ENCODE measurements around the gene AKAP8.
A peak's percentile ranks its signal among the peaks of the same experiment; 100 is the strongest.

Gene AKAP8

GRCh38 chr19:15379999-15380647, 536 bp upstream of the AKAP8 start:
- peak overlapping the region; percentile 97 for H3K27ac Mint-ChIP-seq (ENCODE audit: low read depth)
- peak overlapping the region; percentile 92 for H3K4me3 Mint-ChIP-seq

GRCh38 chr19:15378534-15379082, 979 bp downstream of the AKAP8 start:
- Mint-ChIP-seq H3K27me3 (no peaks in the 10 kb centered on the region), H3K27ac (ENCODE audit: low read depth) (peak overlapping the region; percentile 97), H3K4me1 (peaks cover 37% of the 10 kb centered on the region), H3K9me3 (no peaks in the 10 kb centered on the region), H3K36me3 (ENCODE audit: insufficient read depth) (peaks cover 30% of the 10 kb centered on the region), H3K4me3 (peak overlapping the region; percentile 92)
- DNase-seq (ENCODE audit: low spot score in 2 of 2) (no peak), ATAC-seq (replicated peaks; ENCODE audit: extremely low read depth, poor library complexity, severe bottlenecking) (peak; percentile 17)

More at GRCh38 chr19:15379999-15380647, 536 bp upstream of the AKAP8 start:
- peak; percentile 21 for ATAC-seq (replicated peaks; ENCODE audit: extremely low read depth, poor library complexity, severe bottlenecking)
- Mint-ChIP-seq H3K4me1 (peaks cover 30% of the 10 kb centered on the region), H3K27me3 (no peaks in the 10 kb centered on the region), H3K36me3 (ENCODE audit: insufficient read depth) (peaks cover 26% of the 10 kb centered on the region), H3K9me3 (no peaks in the 10 kb centered on the region)
- no peak for DNase-seq (ENCODE audit: low spot score in 2 of 2)

- Mint-ChIP-seq H3K27ac (ENCODE audit: low read depth) (no peak overlapping the region), H3K27me3 (no peaks in the 10 kb centered on the region), H3K9me3 (no peaks in the 10 kb centered on the region), H3K4me1 (peaks cover 29% of the 10 kb centered on the region), H3K36me3 (ENCODE audit: insufficient read depth) (peaks cover 55% of the 10 kb centered on the region), H3K4me3 (no peak overlapping the region)
- DNase-seq (ENCODE audit: low spot score in 2 of 2) (no peak), ATAC-seq (replicated peaks; ENCODE audit: extremely low read depth, poor library complexity, severe bottlenecking) (no peak)
Measured at GRCh38 chr19:15374796-15375440, 4.7 kb downstream of the AKAP8 start.

GRCh38 chr19:15374105-15374651, 5.4 kb downstream of the AKAP8 start:
- Mint-ChIP-seq H3K9me3 (no peaks in the 10 kb centered on the region), H3K4me1 (peaks cover 29% of the 10 kb centered on the region), H3K4me3 (no peak overlapping the region), H3K27me3 (no peaks in the 10 kb centered on the region), H3K27ac (ENCODE audit: low read depth) (no peak overlapping the region), H3K36me3 (ENCODE audit: insufficient read depth) (peaks cover 52% of the 10 kb centered on the region)
- ATAC-seq (replicated peaks; ENCODE audit: extremely low read depth, poor library complexity, severe bottlenecking): no peak
- DNase-seq (ENCODE audit: low spot score in 2 of 2): no peak

- peaks cover 56% of the 10 kb centered on the region for H3K36me3 Mint-ChIP-seq (ENCODE audit: insufficient read depth)
- DNase-seq (ENCODE audit: low spot score in 2 of 2) (no peak), ATAC-seq (replicated peaks; ENCODE audit: extremely low read depth, poor library complexity, severe bottlenecking) (no peak)
- no peaks in the 10 kb centered on the region for H3K9me3 Mint-ChIP-seq
- no peak overlapping the region for H3K4me3 Mint-ChIP-seq
- no peaks in the 10 kb centered on the region for H3K27me3 Mint-ChIP-seq
- no peak overlapping the region for H3K27ac Mint-ChIP-seq (ENCODE audit: low read depth)
- peaks cover 29% of the 10 kb centered on the region for H3K4me1 Mint-ChIP-seq
Measured at GRCh38 chr19:15373644-15374043, 5.9 kb downstream of the AKAP8 start.

- DNase-seq (ENCODE audit: low spot score in 2 of 2) (no peak), ATAC-seq (replicated peaks; ENCODE audit: extremely low read depth, poor library complexity, severe bottlenecking) (no peak)
- H3K27me3 Mint-ChIP-seq: no peaks in the 10 kb centered on the region
- H3K9me3 Mint-ChIP-seq: no peaks in the 10 kb centered on the region
- H3K36me3 Mint-ChIP-seq (ENCODE audit: insufficient read depth): peaks cover 59% of the 10 kb centered on the region
- H3K4me3 Mint-ChIP-seq: no peak overlapping the region
- H3K27ac Mint-ChIP-seq (ENCODE audit: low read depth): no peak overlapping the region
- peaks cover 22% of the 10 kb centered on the region for H3K4me1 Mint-ChIP-seq
Measured at GRCh38 chr19:15372891-15373301, 6.7 kb downstream of the AKAP8 start.

GRCh38 chr19:15372470-15372869, 7.1 kb downstream of the AKAP8 start:
- Mint-ChIP-seq H3K9me3 (no peaks in the 10 kb centered on the region), H3K27ac (ENCODE audit: low read depth) (no peak overlapping the region), H3K4me3 (no peak overlapping the region), H3K36me3 (ENCODE audit: insufficient read depth) (peaks cover 56% of the 10 kb centered on the region), H3K27me3 (no peaks in the 10 kb centered on the region), H3K4me1 (peaks cover 18% of the 10 kb centered on the region)
- DNase-seq (ENCODE audit: low spot score in 2 of 2): no peak
- no peak for ATAC-seq (replicated peaks; ENCODE audit: extremely low read depth, poor library complexity, severe bottlenecking)

GRCh38 chr19:15371786-15372380, 7.7 kb downstream of the AKAP8 start:
- no peak overlapping the region for H3K27ac Mint-ChIP-seq (ENCODE audit: low read depth)
- H3K36me3 Mint-ChIP-seq (ENCODE audit: insufficient read depth): peaks cover 62% of the 10 kb centered on the region
- no peaks in the 10 kb centered on the region for H3K9me3 Mint-ChIP-seq
- peaks cover 12% of the 10 kb centered on the region for H3K4me1 Mint-ChIP-seq
- no peak overlapping the region for H3K4me3 Mint-ChIP-seq
- DNase-seq (ENCODE audit: low spot score in 2 of 2) (no peak), ATAC-seq (replicated peaks; ENCODE audit: extremely low read depth, poor library complexity, severe bottlenecking) (no peak)
- H3K27me3 Mint-ChIP-seq: no peaks in the 10 kb centered on the region

- Mint-ChIP-seq H3K4me1 (peaks cover 7% of the 10 kb centered on the region), H3K36me3 (ENCODE audit: insufficient read depth) (peaks cover 69% of the 10 kb centered on the region), H3K27me3 (no peaks in the 10 kb centered on the region), H3K4me3 (no peak overlapping the region), H3K9me3 (no peaks in the 10 kb centered on the region), H3K27ac (ENCODE audit: low read depth) (no peak overlapping the region)
- DNase-seq (ENCODE audit: low spot score in 2 of 2) (no peak), ATAC-seq (replicated peaks; ENCODE audit: extremely low read depth, poor library complexity, severe bottlenecking) (no peak)
Measured at GRCh38 chr19:15371119-15371518, 8.5 kb downstream of the AKAP8 start.

GRCh38 chr19:15369594-15369891, 10.0 kb downstream of the AKAP8 start:
- H3K36me3 Mint-ChIP-seq (ENCODE audit: insufficient read depth): peaks cover 79% of the 10 kb centered on the region
- H3K27ac Mint-ChIP-seq (ENCODE audit: low read depth): no peak overlapping the region
- no peaks in the 10 kb centered on the region for H3K9me3 Mint-ChIP-seq
- no peak overlapping the region for H3K4me3 Mint-ChIP-seq
- peaks cover 3% of the 10 kb centered on the region for H3K4me1 Mint-ChIP-seq
- H3K27me3 Mint-ChIP-seq: no peaks in the 10 kb centered on the region
- DNase-seq (ENCODE audit: low spot score in 2 of 2) (no peak), ATAC-seq (replicated peaks; ENCODE audit: extremely low read depth, poor library complexity, severe bottlenecking) (no peak)

GRCh38 chr19:15368798-15369593, 10.6 kb downstream of the AKAP8 start:
- no peak for DNase-seq (ENCODE audit: low spot score in 2 of 2)
- H3K9me3 Mint-ChIP-seq: no peaks in the 10 kb centered on the region
- H3K27ac Mint-ChIP-seq (ENCODE audit: low read depth): peak overlapping the region; percentile 80
- no peaks in the 10 kb centered on the region for H3K27me3 Mint-ChIP-seq
- H3K36me3 Mint-ChIP-seq (ENCODE audit: insufficient read depth): peaks cover 84% of the 10 kb centered on the region
- H3K4me3 Mint-ChIP-seq: no peak overlapping the region
- H3K4me1 Mint-ChIP-seq: no peaks in the 10 kb centered on the region
- ATAC-seq (replicated peaks; ENCODE audit: extremely low read depth, poor library complexity, severe bottlenecking): no peak

GRCh38 chr19:15368051-15368632, 11.4 kb downstream of the AKAP8 start:
- Mint-ChIP-seq H3K9me3 (no peaks in the 10 kb centered on the region), H3K4me3 (no peak overlapping the region), H3K27ac (ENCODE audit: low read depth) (peak overlapping the region; percentile 80), H3K27me3 (no peaks in the 10 kb centered on the region), H3K36me3 (ENCODE audit: insufficient read depth) (peaks cover 79% of the 10 kb centered on the region), H3K4me1 (no peaks in the 10 kb centered on the region)
- ATAC-seq (replicated peaks; ENCODE audit: extremely low read depth, poor library complexity, severe bottlenecking) (no peak), DNase-seq (ENCODE audit: low spot score in 2 of 2) (no peak)

All from central memory CD8-positive, alpha-beta T cell (primary cell).